ENCODE data around the gene ZNG1B.
"Not testable (repeated sequence)": the region's sequence is repeated elsewhere in the genome, so short reads cannot be mapped to it uniquely, and the experiment has no call there.

GRCh38 chr2:113517025-113517424 is 79.5 kb downstream of the ZNG1B start:
- TF ChIP-seq CTCF (IDR thresholded peaks at IDR 0.05; ENCODE audit: poor library complexity, severe bottlenecking); TAF1 (IDR thresholded peaks at IDR 0.05; ENCODE audit: low read depth): not testable (repeated sequence)
